ENCODE data around the gene KCNK18.

The KCNK18 gene

DNA sequence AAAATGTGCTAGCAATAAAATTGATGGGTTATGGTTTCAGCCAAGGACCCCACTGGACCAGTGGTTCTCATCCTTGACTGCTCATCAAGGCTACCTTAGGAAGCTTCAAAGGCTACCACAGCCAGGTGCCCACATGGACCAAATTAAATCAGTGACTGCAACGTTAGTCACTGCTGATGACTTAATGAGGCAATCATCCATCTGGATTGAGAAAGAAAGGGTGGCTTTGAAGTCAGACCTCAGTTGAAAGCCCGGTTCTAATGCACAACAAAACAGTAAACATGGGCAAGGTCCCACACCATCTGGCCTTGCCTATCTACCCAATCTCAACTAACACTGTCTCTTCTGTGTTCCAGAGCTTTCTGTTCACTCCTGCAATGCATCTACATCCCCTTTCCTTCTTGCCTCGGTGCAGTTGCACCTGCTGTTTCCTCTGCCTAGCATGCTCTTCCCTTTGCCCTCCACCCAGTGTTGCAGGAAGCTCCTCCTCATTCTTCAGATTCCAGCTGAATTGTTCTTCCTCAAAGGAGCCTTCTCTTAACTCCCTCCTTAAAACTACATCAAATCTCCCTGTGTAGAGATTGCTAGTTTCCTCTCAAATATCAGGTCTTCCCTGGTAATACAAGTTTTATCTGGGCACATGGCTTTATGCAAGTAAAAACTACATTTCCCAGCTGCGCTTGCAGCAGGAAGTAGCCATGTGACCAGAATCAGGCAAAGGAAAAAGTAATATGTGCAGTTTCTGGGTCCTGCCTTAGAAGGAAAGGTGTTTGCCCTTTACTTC, 10.3 kb upstream of the KCNK18 start:
- Mint-ChIP-seq H3K9me3 (peaks cover 12% of the 10 kb centered on the region), H3K4me3 (no peak overlapping the region), H3K27me3 (ENCODE audit: low read depth) (peaks cover 12% of the 10 kb centered on the region), H3K27ac (no peak overlapping the region), H3K4me1 (no peaks in the 10 kb centered on the region), H3K36me3 (ENCODE audit: low read depth) (no peaks in the 10 kb centered on the region)
- TF ChIP-seq, protein P1, sequence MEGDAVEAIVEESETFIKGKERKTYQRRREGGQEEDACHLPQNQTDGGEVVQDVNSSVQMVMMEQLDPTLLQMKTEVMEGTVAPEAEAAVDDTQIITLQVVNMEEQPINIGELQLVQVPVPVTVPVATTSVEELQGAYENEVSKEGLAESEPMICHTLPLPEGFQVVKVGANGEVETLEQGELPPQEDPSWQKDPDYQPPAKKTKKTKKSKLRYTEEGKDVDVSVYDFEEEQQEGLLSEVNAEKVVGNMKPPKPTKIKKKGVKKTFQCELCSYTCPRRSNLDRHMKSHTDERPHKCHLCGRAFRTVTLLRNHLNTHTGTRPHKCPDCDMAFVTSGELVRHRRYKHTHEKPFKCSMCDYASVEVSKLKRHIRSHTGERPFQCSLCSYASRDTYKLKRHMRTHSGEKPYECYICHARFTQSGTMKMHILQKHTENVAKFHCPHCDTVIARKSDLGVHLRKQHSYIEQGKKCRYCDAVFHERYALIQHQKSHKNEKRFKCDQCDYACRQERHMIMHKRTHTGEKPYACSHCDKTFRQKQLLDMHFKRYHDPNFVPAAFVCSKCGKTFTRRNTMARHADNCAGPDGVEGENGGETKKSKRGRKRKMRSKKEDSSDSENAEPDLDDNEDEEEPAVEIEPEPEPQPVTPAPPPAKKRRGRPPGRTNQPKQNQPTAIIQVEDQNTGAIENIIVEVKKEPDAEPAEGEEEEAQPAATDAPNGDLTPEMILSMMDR (IDR thresholded peaks at IDR 0.05; ENCODE audit: unreplicated experiment in 3 of 3) = no peak

DNA sequence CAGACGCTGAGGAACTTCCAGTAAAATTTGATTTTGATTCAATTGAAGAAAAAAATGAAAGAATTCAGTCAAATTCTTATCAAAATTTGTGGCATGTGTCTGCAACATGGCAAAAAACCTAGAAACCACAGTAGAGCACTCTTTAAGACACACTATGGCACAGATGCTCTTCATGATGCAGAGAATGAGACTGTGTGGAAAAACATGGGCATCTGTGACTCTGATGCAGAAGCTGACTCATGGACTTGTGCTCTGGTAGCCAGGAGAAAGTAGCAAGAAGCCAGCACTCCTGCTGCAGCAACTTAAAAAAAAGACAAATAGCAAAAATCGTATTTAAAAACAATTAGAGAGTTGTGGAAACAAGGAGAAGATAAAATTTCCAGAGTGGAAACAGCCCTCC, 8.9 kb upstream of the KCNK18 start:
- no peaks in the 10 kb centered on the region for H3K4me1 Mint-ChIP-seq
- no peak overlapping the region for H3K4me3 Mint-ChIP-seq
- TF ChIP-seq, protein P1 (IDR thresholded peaks at IDR 0.05; ENCODE audit: unreplicated experiment in 3 of 3) = no peak
- no peak overlapping the region for H3K27ac Mint-ChIP-seq
- H3K9me3 Mint-ChIP-seq = peaks cover 12% of the 10 kb centered on the region
- H3K36me3 Mint-ChIP-seq (ENCODE audit: low read depth) = no peaks in the 10 kb centered on the region
- H3K27me3 Mint-ChIP-seq (ENCODE audit: low read depth) = peaks cover 14% of the 10 kb centered on the region

DNA sequence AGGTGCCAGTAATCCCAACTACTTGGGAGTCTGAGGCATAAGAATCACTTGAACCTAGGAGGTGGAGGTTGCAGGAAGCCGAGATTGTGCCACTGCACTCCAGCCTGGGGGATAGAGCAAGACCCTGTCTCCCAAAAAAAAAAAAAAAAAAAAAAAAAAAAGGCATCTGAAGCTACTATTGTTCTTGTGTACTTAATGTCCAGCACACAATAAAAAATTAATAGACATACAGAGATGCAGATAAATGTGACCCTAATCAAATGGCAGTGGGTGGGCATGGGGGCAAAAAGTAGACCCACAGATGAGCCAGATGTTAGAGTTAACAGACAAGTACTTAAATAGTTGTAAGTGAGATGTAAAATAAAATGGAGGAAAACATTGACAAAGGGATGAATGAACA, 7.7 kb upstream of the KCNK18 start:
- Mint-ChIP-seq H3K4me3 (no peak overlapping the region), H3K4me1 (no peaks in the 10 kb centered on the region), H3K27ac (no peak overlapping the region), H3K27me3 (ENCODE audit: low read depth) (peaks cover 14% of the 10 kb centered on the region), H3K36me3 (ENCODE audit: low read depth) (no peaks in the 10 kb centered on the region), H3K9me3 (peaks cover 12% of the 10 kb centered on the region)
- TF ChIP-seq, protein P1 (IDR thresholded peaks at IDR 0.05; ENCODE audit: unreplicated experiment in 3 of 3) = no peak

DNA sequence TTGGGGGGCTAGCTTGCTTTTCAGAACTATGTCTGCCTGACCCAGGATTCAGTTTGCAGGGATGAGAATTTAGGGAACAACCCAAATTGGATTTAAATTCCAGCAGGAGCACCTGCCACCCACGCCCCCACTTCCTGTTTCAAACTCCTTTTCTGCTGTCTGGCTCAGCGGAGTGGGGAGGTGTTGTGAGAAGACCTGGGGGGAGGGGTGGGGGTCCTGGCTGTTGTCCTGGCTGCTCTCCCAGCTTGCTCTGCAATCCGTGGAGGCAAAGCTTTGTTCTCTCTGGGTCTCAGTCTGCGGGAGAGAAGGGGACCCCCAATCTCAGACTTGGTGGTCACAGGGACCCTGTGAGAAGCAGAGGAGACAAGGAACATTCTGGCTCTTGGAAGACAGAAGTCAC, 799 bp downstream of the KCNK18 start:
- Mint-ChIP-seq H3K36me3 (ENCODE audit: low read depth) (no peaks in the 10 kb centered on the region), H3K27me3 (ENCODE audit: low read depth) (peaks cover 16% of the 10 kb centered on the region), H3K4me3 (no peak overlapping the region), H3K9me3 (no peaks in the 10 kb centered on the region), H3K4me1 (no peaks in the 10 kb centered on the region), H3K27ac (no peak overlapping the region)
- TF ChIP-seq, protein P1 (IDR thresholded peaks at IDR 0.05; ENCODE audit: unreplicated experiment in 3 of 3) = no peak

DNA sequence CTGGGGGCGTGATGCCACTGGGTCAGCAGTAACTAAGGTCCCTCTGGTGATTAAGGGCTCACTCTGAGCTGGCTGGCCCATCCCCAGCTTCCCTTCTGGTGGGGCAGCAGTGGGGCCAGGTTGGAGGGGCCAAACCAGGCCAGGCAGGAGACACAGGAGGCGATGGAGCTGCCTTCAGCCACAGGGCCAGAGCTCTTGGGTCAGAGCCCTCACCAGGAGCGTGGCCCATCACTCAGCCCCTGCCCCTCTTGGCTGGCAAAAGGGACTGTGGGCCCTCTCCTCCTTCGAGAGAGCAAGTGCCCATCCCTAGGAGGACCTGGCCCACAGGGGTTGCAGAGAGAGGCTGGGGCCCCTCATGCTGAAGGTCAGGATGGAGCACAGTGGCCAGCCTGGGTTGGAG, 4.5 kb downstream of the KCNK18 start:
- TF ChIP-seq, protein P1 (IDR thresholded peaks at IDR 0.05; ENCODE audit: unreplicated experiment in 3 of 3) = no peak
- H3K27me3 Mint-ChIP-seq (ENCODE audit: low read depth) = peaks cover 30% of the 10 kb centered on the region
- no peak overlapping the region for H3K27ac Mint-ChIP-seq
- H3K9me3 Mint-ChIP-seq = peaks cover 3% of the 10 kb centered on the region
- H3K4me1 Mint-ChIP-seq = no peaks in the 10 kb centered on the region
- no peaks in the 10 kb centered on the region for H3K36me3 Mint-ChIP-seq (ENCODE audit: low read depth)
- no peak overlapping the region for H3K4me3 Mint-ChIP-seq

DNA sequence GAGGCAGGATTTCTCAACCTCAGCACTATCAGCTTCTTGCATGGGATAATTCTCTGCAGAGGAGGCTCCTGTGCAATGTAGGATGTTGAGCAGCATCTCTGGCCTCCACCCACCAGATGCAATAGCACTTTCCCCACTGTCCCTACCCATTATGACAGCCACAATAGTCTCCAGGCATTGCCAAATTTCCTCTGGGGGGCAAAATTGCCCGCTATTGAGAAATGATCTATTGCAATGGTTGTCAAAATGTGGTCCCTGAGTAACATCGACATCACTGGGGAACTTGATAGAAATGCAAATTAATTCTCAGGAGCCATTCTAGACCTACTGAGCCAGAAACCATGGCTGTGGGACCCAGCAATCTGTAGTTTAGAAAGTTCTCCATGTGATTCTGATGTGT, 7.0 kb downstream of the KCNK18 start:
- Mint-ChIP-seq H3K4me1 (no peaks in the 10 kb centered on the region), H3K27ac (no peak overlapping the region), H3K9me3 (peaks cover 5% of the 10 kb centered on the region), H3K36me3 (ENCODE audit: low read depth) (no peaks in the 10 kb centered on the region), H3K27me3 (ENCODE audit: low read depth) (peaks cover 30% of the 10 kb centered on the region), H3K4me3 (no peak overlapping the region)
- TF ChIP-seq, protein P1 (IDR thresholded peaks at IDR 0.05; ENCODE audit: unreplicated experiment in 3 of 3) = no peak
